NOMO-1 treated with dmso at 0.1 percent for 144 hours (cell line): ENCODE results near the gene GRPEL2.
"Not testable (repeated sequence)": the region's sequence is repeated elsewhere in the genome, so short reads cannot be mapped to it uniquely, and the experiment has no call there.

Experiments used
- DNase-seq: peaks from one replicate; lab custom pipeline; 2025; ENCODE audit not compliant: unreplicated experiment; lab: John Stamatoyannopoulos, UW

GRPEL2 gene

GRCh38 chr5:149392718-149393117 lies 47.4 kb downstream of the GRPEL2 start:
- DNase-seq: no peak

DNA sequence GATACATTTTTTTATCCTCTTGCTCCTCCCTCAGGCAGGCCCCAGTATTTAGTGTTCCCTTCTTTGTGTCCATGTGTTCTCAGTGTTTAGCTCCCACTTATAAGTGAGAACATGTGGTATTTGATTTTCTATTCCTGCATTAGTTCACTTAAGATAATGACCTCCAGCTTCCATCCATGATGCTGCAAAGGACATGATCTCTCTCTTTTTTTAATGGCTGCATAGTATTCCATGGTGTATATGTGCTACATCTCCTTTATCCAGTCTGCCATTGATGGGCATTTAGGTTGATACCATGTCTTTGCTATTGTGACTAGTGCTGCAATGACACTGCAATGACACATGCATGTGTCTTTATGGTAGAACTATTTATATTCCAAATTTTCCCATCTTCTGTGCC lies 49.7 kb downstream of the GRPEL2 start:
- not testable (repeated sequence) for DNase-seq

GRCh38 chr5:149397530-149397929 lies 52.2 kb downstream of the GRPEL2 start:
- no peak for DNase-seq

DNA sequence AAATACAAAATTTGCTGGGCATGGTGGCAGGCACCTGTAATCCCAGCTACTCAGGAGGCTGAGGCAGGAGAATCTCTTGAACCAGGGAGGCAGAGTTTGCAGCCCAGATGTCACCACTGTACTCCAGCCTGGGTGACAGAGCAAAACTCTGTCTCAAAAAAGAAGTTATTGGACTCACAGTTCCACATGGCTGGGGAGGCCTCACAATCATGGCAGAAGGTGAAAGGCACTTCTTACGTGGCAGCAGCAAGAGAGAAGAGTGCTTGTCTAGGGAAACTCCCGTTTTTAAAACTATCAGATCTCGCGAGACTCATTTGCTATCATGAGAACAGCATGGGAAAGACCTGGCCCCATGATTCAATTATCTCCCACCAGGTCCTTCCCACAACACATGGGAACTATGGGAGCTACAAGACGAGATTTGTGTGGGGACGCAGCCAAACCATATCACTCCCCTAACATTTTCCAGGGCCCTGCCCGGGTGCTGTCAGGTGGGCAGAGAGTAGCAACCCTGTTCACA lies 53.5 kb downstream of the GRPEL2 start:
- not testable (repeated sequence) for DNase-seq

GRCh38 chr5:149399775-149400174 lies 54.5 kb downstream of the GRPEL2 start:
- no peak for DNase-seq

DNA sequence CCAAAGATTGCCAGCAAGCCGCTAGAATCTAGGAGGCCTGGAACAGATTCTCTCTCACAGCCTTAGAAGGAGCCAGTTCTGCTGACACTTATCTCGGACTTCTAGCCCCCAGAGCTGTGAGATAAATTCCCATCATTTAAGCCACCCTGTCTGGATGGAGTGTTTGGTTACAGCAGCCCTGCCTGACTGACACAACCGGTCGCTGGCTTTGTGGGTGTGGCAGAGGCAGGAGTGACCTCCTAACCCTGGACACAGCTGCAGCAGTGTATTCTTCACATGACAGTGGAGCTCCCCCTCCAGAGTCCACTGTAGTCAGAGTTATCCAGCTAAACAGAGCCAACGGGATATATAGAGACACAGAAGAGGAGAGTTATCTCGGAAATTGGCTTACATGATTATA lies 55.0 kb downstream of the GRPEL2 start:
- no peak for DNase-seq

DNA sequence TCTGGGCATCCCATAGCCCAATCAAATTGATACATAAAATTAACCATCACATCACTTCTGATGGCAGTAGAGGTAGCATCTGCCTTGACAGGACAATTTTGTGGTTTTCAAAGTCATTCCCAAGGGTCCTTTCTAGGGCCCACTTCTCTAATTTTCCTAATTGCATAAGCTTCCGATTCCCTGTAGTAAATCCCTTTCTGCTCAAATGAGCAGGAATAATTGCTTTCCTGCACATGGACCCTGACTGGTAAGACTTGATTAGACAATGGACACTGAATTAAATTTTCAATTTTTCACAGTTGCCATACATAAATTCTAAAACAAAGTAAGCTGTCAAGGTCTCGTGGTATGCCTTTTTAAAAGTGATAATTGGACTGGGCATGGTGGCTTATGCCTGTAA lies 55.8 kb downstream of the GRPEL2 start:
- no peak for DNase-seq

DNA sequence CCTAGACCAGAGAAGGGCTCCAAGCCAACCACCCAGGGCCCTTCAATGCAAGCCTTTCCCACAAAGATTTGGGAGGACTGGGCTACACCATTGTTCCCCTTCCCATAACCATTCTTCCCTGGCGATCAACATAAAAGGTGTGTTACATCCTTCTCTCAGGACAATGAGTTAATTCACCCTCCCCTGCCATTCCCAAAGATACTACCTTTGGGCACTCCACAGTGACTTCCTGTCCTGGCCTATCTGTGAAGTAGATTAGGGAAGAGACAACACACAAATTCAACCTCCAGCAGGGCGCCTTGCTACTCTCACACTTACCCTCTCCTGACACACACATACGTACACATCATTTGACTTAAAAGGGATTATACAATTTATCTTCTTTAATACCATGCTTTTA lies 57.0 kb downstream of the GRPEL2 start:
- no peak for DNase-seq
